Prostate gland (tissue), 2 donors: ENCODE data around the gene ERCC6L2.

Source experiments
- CTCF ChIP-seq, 4 experiments: fragments of 200-600 bp in 2 of 4; fragments of 450-650 bp in 2 of 4; sonication (generic) in 2 of 4; IDR thresholded peaks; 1 replicate in 3 of 4; 2 replicates in 1 of 4; pipeline ENCODE4 v1.5.1; 2016 to 2019; ENCODE audit warnings: antibody characterized with exemption in 4 of 4, mild to moderate bottlenecking in 2 of 4, moderate library complexity in 2 of 4
- POLR2A ChIP-seq: fragments of 450-650 bp; IDR thresholded peaks from one replicate; pipeline ENCODE4 v1.6.1; 2016; ENCODE audit warnings: antibody characterized with exemption, mild to moderate bottlenecking
- POLR2AphosphoS5 ChIP-seq: sonication (generic); formaldehyde crosslinking; IDR thresholded peaks from one replicate; pipeline ENCODE4 v1.6.1; 2017; ENCODE audit warnings: antibody characterized with exemption

DNA sequence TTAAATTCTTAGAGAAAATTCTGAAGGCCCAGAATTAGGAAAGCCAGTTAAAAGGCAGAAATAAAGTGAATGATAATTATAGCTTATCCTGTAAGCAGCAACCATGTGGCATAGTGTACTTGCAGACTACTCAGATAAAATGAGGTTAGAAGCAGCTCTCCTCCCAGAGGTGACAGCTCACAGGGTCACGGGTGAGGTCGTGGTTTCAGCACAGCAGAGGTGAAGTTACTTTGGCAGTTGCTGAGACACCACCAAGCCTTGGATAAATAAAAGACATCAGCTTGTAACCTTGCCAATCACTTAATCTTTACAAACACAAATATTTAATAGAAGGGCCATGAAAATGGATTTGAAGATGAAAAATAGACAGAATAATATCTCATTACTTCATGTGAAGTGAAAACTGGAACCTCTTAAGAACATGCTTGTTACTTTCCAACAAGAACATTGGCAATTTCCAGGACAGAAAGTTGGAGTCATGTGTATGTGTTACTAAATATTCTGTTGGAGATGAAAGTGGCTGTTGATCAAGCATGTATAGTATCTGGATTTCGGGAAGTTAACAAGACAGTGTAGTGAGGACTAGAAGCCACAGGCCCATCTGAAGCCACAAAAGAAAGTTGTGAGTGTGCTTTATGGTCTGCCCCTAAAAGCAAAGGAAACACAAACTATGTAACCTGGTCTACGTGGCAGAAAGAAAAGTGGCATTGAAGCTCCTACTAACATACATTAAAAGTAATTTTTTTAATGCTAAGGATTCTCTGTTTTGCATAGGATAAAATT, 134.4 kb downstream of the ERCC6L2 start:
- TF ChIP-seq POLR2AphosphoS5 (no peak), CTCF (IDR thresholded peaks at IDR 0.05) (no peak), POLR2A (no peak)
